HCT116 (cell line): Measurements from ENCODE around the gene CNTN5. TPM values are rescaled to one million over a fixed set of nuclear protein-coding genes. Genes with fewer than 3 reads are reported as not detected.

Experiments
- ATAC-seq: fragments of 200-7000 bp; cut with Tn5 transposase; 2 replicates; pipeline ENCODE4 v1.9.1; 2020; ENCODE audit warnings: mild to moderate bottlenecking, moderate library complexity
- BruUV-seq: library from RNA; stranded (reverse); fragments of 400-500 nt; replicated peaks from 2 replicates; lab custom pipeline; 2021; lab: Mats Ljungman, UMichigan
- CTCF ChIA-PET: fragments of 300-600 bp; sonication (Branson Sonifier 250); formaldehyde crosslinking; loops from one replicate; lab custom pipeline; 2021; ENCODE audit warnings: antibody characterized with exemption; lab: Charles Lee
- POLR2A ChIA-PET: fragments of 300-600, 350-600 bp; sonication (Branson Sonifier 250); formaldehyde crosslinking; loops from one replicate; lab custom pipeline; 2021; ENCODE audit warnings: antibody characterized with exemption; lab: Charles Lee
- RAD21 ChIA-PET, 2 experiments: fragments of 300-600 bp; sonication (Branson Sonifier 250); formaldehyde crosslinking; loops; one replicate each; lab custom pipeline; 2023; ENCODE audit warnings: low total read pairs in 2 of 2; ENCODE audit not compliant: uncharacterized antibody in 2 of 2, unreplicated experiment in 2 of 2, low non-redundant PET in 1 of 2; lab: Charles Lee
- DNase-seq: peaks from one replicate; pipeline ENCODE4 v3.0.0-alpha.2; 2010; ENCODE audit warnings: low read depth, low spot score
- H2AFZ ChIP-seq: fragments of 200-600 bp; shearing (Covaris generic), sonication (generic); 2 replicates; pipeline ENCODE4 v1.6.1; 2017; ENCODE audit warnings: low read depth, mixed run types, mixed read lengths, antibody characterized with exemption, low read length; ENCODE audit not compliant: poor library complexity, severe bottlenecking
- H3K27ac ChIP-seq: 2 replicates; pipeline ENCODE4 v1.5.1; 2012; ENCODE audit warnings: low read depth, low read length
- H3K27me3 ChIP-seq: fragments of 200-600 bp; sonication (generic); 2 replicates; pipeline ENCODE4 v1.6.1; 2016; ENCODE audit warnings: mixed run types, low read length, mixed read lengths; ENCODE audit not compliant: insufficient read depth
- H3K36me3 ChIP-seq, 2 experiments: fragments of 200-500 bp in 1 of 2; fragments of 200-600 bp in 1 of 2; sonication (Bioruptor generic) in 1 of 2; sonication (generic) in 1 of 2; 2 replicates each; pipeline versions ENCODE4 v1.5.1 to v1.6.1; 2014 to 2016; ENCODE audit warnings: low read length in 2 of 2, inconsistent platforms in 1 of 2, mixed read lengths in 1 of 2, mixed run types in 1 of 2; ENCODE audit not compliant: insufficient read depth in 2 of 2, control insufficient read depth in 1 of 2
- H3K4me1 ChIP-seq, 2 experiments: fragments of 200-600 bp in 1 of 2; sonication (generic) in 1 of 2; 2 replicates each; pipeline versions ENCODE4 v1.5.1 to v1.6.1; 2012 to 2017; ENCODE audit warnings: low read length in 2 of 2, inconsistent platforms in 1 of 2, mild to moderate bottlenecking in 1 of 2, mixed read lengths in 1 of 2, mixed run types in 1 of 2, moderate library complexity in 1 of 2; ENCODE audit not compliant: insufficient read depth in 2 of 2, control insufficient read depth in 1 of 2
- H3K4me2 ChIP-seq: fragments of 200-600 bp; sonication (generic); 2 replicates; pipeline ENCODE4 v1.6.1; 2017; ENCODE audit warnings: mixed run types, low read length, mixed read lengths
- H3K4me3 ChIP-seq, 2 experiments: fragments of 200-600 bp in 1 of 2; sonication (generic) in 1 of 2; replicated peaks in 1 of 2; 2 replicates each; pipeline ENCODE4 v1.5.1; 2011 to 2016; ENCODE audit warnings: low read length in 2 of 2, control low read depth in 1 of 2, low read depth in 1 of 2, mild to moderate bottlenecking in 1 of 2, mixed read lengths in 1 of 2, mixed run types in 1 of 2
- H3K79me2 ChIP-seq: fragments of 200-600 bp; sonication (generic); 2 replicates; pipeline ENCODE4 v1.6.1; 2017; ENCODE audit warnings: mild to moderate bottlenecking, mixed run types, low read length, moderate library complexity, mixed read lengths; ENCODE audit not compliant: insufficient read depth
- H3K9ac ChIP-seq: fragments of 200-600 bp; sonication (generic); 2 replicates; pipeline ENCODE4 v1.6.1; 2016; ENCODE audit warnings: low read length, mixed read lengths
- H3K9me2 ChIP-seq: fragments of 200-600 bp; sonication (generic), shearing (Covaris generic); 2 replicates; pipeline ENCODE4 v1.6.1; 2017; ENCODE audit warnings: mixed run types, mild to moderate bottlenecking, moderate library complexity; ENCODE audit not compliant: insufficient read depth
- H3K9me3 ChIP-seq, 2 experiments: fragments of 200-500 bp in 1 of 2; fragments of 200-600 bp in 1 of 2; sonication (Bioruptor generic) in 1 of 2; sonication (generic) in 1 of 2; 2 replicates each; pipeline ENCODE4 v1.6.1; 2014 to 2017; ENCODE audit warnings: low read length in 2 of 2, mixed read lengths in 2 of 2, inconsistent platforms in 1 of 2, low read depth in 1 of 2, mild to moderate bottlenecking in 1 of 2, mixed run types in 1 of 2, moderate library complexity in 1 of 2; ENCODE audit not compliant: control insufficient read depth in 1 of 2, insufficient read depth in 1 of 2
- H4K20me1 ChIP-seq: fragments of 200-600 bp; sonication (generic), shearing (Covaris generic); 2 replicates; pipeline ENCODE4 v1.6.1; 2017; ENCODE audit warnings: mixed run types, mild to moderate bottlenecking, moderate library complexity; ENCODE audit not compliant: insufficient read depth
- ATF3 ChIP-seq: IDR thresholded peaks from 2 replicates; pipeline ENCODE4 v1.6.1; 2012
- CTCF ChIP-seq, 3 experiments: fragments of 200-600 bp in 1 of 3; sonication (generic) in 1 of 3; IDR thresholded peaks in 2 of 3; conservative IDR thresholded peaks in 1 of 3; 2 replicates each; pipeline ENCODE4 v1.5.1; 2012 to 2017; ENCODE audit warnings: low read depth in 2 of 3, low read length in 2 of 3, antibody characterized with exemption in 1 of 3, borderline replicate concordance in 1 of 3, control low read depth in 1 of 3, mild to moderate bottlenecking in 1 of 3, mixed read lengths in 1 of 3, mixed run types in 1 of 3, moderate library complexity in 1 of 3; ENCODE audit not compliant: insufficient read depth in 1 of 3
- EGR1 ChIP-seq: IDR thresholded peaks from 2 replicates; pipeline ENCODE4 v1.6.1; 2012; ENCODE audit warnings: low read depth
- ELF1 ChIP-seq: IDR thresholded peaks from 2 replicates; pipeline ENCODE4 v1.6.1; 2012; ENCODE audit warnings: low read depth, borderline replicate concordance
- EZH2phosphoT487 ChIP-seq: fragments of 200-600 bp; IDR thresholded peaks from 2 replicates; pipeline ENCODE4 v1.6.1; 2018; ENCODE audit warnings: antibody characterized with exemption, borderline replicate concordance
- JUND ChIP-seq: IDR thresholded peaks from 2 replicates; pipeline ENCODE4 v1.6.1; 2012
- MAX ChIP-seq: IDR thresholded peaks from 2 replicates; pipeline ENCODE4 v1.6.1; 2012
- POLR2AphosphoS5 ChIP-seq: IDR thresholded peaks from 2 replicates; pipeline ENCODE4 v1.6.1; 2011; ENCODE audit warnings: mild to moderate bottlenecking, low read depth, low read length, moderate library complexity
- RAD21 ChIP-seq: IDR thresholded peaks from 2 replicates; pipeline ENCODE4 v1.6.1; 2012; ENCODE audit warnings: low read depth, mild to moderate bottlenecking
- SIN3A ChIP-seq: IDR thresholded peaks from 2 replicates; pipeline ENCODE4 v1.6.1; 2012; ENCODE audit warnings: low read depth
- SP1 ChIP-seq: IDR thresholded peaks from 2 replicates; pipeline ENCODE4 v1.6.1; 2012; ENCODE audit warnings: low read depth
- SRF ChIP-seq: IDR thresholded peaks from 2 replicates; pipeline ENCODE4 v1.6.1; 2012; ENCODE audit warnings: low read depth
- ZBTB33 ChIP-seq: IDR thresholded peaks from 2 replicates; pipeline ENCODE4 v1.6.1; 2011; ENCODE audit warnings: mild to moderate bottlenecking, low read length, moderate library complexity; ENCODE audit not compliant: insufficient replicate concordance; ENCODE audit errors: extremely low read depth
- ZFX ChIP-seq: fragments of 450-650 bp; IDR thresholded peaks from 2 replicates; pipeline ENCODE4 v1.6.1; 2017
- ZNF274 ChIP-seq: fragments of 200-500 bp; sonication (Bioruptor generic); IDR thresholded peaks from 2 replicates; pipeline ENCODE4 v1.6.1; 2014; ENCODE audit warnings: mild to moderate bottlenecking, low read depth, low read length, inconsistent platforms
- intact Hi-C: fragments of 100-400 bp; cut with micrococcal nuclease; formaldehyde crosslinking; loops from 2 replicates; pipeline ENCODE4 v1.10.0; 2022
- total RNA-seq: library from RNA; stranded (reverse); gene quantifications from one replicate; pipeline ENCODE4 v1.2.1, GENCODE V29; 2021; ENCODE audit not compliant: unreplicated experiment

Gene CNTN5
- total RNA-seq, 1 experiment from 2014 or later = not detected

- ChIA-PET CTCF (no interaction called here), RAD21 (no interaction called here), POLR2A (no interaction called here)
- intact Hi-C loops = no loop called here
- Histone ChIP-seq H3K79me2 (no peaks in the 10 kb centered on the region), H3K36me3 (no peaks in the 10 kb centered on the region), H3K4me2 (no peak overlapping the region), H3K27ac (no peak overlapping the region), H4K20me1 (no peaks in the 10 kb centered on the region), H3K9ac (no peak overlapping the region), H3K4me1 (no peaks in the 10 kb centered on the region), H2AFZ (no peak overlapping the region), H3K27me3 (no peaks in the 10 kb centered on the region), H3K9me2 (no peaks in the 10 kb centered on the region), H3K4me3 (no peak overlapping the region), H3K9me3 (no peaks in the 10 kb centered on the region; a peak in 1 of 4 replicates)
- no TSS peak for BruUV-seq
- ATAC-seq (no peak), DNase-seq (no peak)
- no peak for TF ChIP-seq ZNF274
These were observed 1208.3 kb downstream of the CNTN5 start for GRCh38 chr11:100229086-100229485.

- no peak for ATAC-seq
- H3K36me3 ChIP-seq = no peaks in the 10 kb centered on the region
- no TSS peak for BruUV-seq
- no peak for TF ChIP-seq ELF1
- TF ChIP-seq EGR1 = no peak
- TF ChIP-seq ZNF274 = no peak
- no peak for TF ChIP-seq RAD21
- no peak for TF ChIP-seq SIN3A
- TF ChIP-seq POLR2AphosphoS5 = no peak
- TF ChIP-seq ZFX = no peak
- TF ChIP-seq JUND = no peak
- no peak for TF ChIP-seq ZBTB33
- TF ChIP-seq MAX = no peak
- no peak for TF ChIP-seq SP1
- no peak for TF ChIP-seq EZH2phosphoT487
- TF ChIP-seq SRF = no peak
- no peak for TF ChIP-seq CTCF (IDR thresholded peaks at IDR 0.05 in 2 of 3, conservative IDR thresholded peaks at IDR 0.05 in 1 of 3; ENCODE audit: borderline replicate concordance in 1 of 3, insufficient read depth in 1 of 3, low read depth in 2 of 3, low read length in 2 of 3)
- TF ChIP-seq ATF3 = no peak
- TF ChIP-seq, all 23 proteins: peak for 0
- CTCF ChIA-PET = no interaction called here
- no peaks in the 10 kb centered on the region for H4K20me1 ChIP-seq
- H3K9ac ChIP-seq = no peak overlapping the region
- no peaks in the 10 kb centered on the region for H3K79me2 ChIP-seq
- no peaks in the 10 kb centered on the region for H3K9me2 ChIP-seq
- RAD21 ChIA-PET = no interaction called here
- H3K27me3 ChIP-seq = no peaks in the 10 kb centered on the region
- no peaks in the 10 kb centered on the region for H3K4me1 ChIP-seq
- POLR2A ChIA-PET = no interaction called here
- no peak overlapping the region for H2AFZ ChIP-seq
- no peak overlapping the region for H3K27ac ChIP-seq
- H3K4me3 ChIP-seq = no peak overlapping the region
- no peak overlapping the region for H3K4me2 ChIP-seq
- no peak for DNase-seq
- no peaks in the 10 kb centered on the region; a peak in 1 of 4 replicates for H3K9me3 ChIP-seq
- intact Hi-C loops = no loop called here
These were observed 1211.3 kb downstream of the CNTN5 start for GRCh38 chr11:100232006-100232405.
